B cell (primary cell): ENCODE results near the gene UGT3A1.
"Not testable (repeated sequence)": the region's sequence is repeated elsewhere in the genome, so short reads cannot be mapped to it uniquely, and the experiment has no call there.

Source experiments
- EZH2 ChIP-seq: IDR thresholded peaks from 2 replicates; pipeline ENCODE4 v1.6.1; 2012; ENCODE audit warnings: borderline replicate concordance, low read depth, mild to moderate bottlenecking, moderate library complexity, low read length; ENCODE audit not compliant: insufficient read depth, poor library complexity, severe bottlenecking
- TF ChIP-seq, protein P1 (sequence below): fragments of 200-600 bp; IDR thresholded peaks from one replicate; pipeline ENCODE4 v1.8.0; 2022; ENCODE audit warnings: antibody characterized with exemption, mild to moderate bottlenecking

DNA sequence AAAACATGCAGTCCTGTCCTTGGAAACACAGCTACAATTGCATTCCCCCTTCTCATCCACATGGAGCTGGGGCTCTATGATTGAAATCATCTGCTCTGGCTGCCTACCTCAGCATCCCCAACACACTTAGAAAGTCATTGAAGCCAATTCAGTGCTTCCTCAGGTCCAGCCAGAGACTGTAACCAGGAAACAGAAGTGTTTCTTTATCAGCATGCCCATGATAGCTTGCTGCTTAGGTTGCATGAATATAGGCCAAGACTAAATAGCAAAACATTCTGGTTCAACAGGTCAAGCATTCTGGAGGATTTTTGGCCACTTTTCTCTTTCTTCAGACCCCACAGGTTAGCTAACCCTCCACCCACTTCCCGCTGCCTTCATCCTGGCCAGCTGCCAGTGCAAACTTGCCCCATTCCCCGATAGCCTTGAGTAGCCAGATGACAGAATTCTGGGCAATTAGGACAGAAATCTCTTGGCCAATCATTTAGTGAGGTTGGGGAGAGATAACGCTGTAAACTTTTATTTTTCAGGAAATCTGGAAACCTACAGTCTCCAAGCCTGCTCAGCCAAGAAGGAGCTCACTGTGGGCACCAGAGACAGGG is 43.4 kb upstream of the UGT3A1 start:
- TF ChIP-seq, protein P1, sequence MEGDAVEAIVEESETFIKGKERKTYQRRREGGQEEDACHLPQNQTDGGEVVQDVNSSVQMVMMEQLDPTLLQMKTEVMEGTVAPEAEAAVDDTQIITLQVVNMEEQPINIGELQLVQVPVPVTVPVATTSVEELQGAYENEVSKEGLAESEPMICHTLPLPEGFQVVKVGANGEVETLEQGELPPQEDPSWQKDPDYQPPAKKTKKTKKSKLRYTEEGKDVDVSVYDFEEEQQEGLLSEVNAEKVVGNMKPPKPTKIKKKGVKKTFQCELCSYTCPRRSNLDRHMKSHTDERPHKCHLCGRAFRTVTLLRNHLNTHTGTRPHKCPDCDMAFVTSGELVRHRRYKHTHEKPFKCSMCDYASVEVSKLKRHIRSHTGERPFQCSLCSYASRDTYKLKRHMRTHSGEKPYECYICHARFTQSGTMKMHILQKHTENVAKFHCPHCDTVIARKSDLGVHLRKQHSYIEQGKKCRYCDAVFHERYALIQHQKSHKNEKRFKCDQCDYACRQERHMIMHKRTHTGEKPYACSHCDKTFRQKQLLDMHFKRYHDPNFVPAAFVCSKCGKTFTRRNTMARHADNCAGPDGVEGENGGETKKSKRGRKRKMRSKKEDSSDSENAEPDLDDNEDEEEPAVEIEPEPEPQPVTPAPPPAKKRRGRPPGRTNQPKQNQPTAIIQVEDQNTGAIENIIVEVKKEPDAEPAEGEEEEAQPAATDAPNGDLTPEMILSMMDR = not testable (repeated sequence)
- not testable (repeated sequence) for TF ChIP-seq EZH2
